Adipocyte (in vitro differentiated cells): ENCODE measurements around the gene AK6.
"Not testable (repeated sequence)": the region's sequence is repeated elsewhere in the genome, so short reads cannot be mapped to it uniquely, and the experiment has no call there.

Experiments used
- DNase-seq: peaks from one replicate; pipeline ENCODE4 v3.0.0-alpha.2; 2015; ENCODE audit warnings: low read depth
- H3K27me3 ChIP-seq: replicated peaks from 2 replicates; pipeline ENCODE4 v1.7.0; 2013; ENCODE audit warnings: mild to moderate bottlenecking, low read length, moderate library complexity; ENCODE audit not compliant: control insufficient read depth, insufficient read depth
- H3K36me3 ChIP-seq: 2 replicates; pipeline ENCODE4 v1.7.0; 2013; ENCODE audit warnings: low read length, mild to moderate bottlenecking, moderate library complexity; ENCODE audit not compliant: control insufficient read depth, insufficient read depth, severe bottlenecking
- H3K4me1 ChIP-seq: 2 replicates; pipeline ENCODE4 v1.7.0; 2013; ENCODE audit warnings: mild to moderate bottlenecking, low read length, moderate library complexity; ENCODE audit not compliant: control insufficient read depth, insufficient read depth
- H3K4me3 ChIP-seq: 2 replicates; pipeline ENCODE4 v1.7.0; 2013; ENCODE audit warnings: mild to moderate bottlenecking, low read length, moderate library complexity
- H3K9ac ChIP-seq: 2 replicates; pipeline ENCODE4 v1.7.0; 2013; ENCODE audit warnings: mild to moderate bottlenecking, low read length, moderate library complexity
- H3K9me3 ChIP-seq: 2 replicates; pipeline ENCODE4 v1.7.0; 2013; ENCODE audit warnings: mild to moderate bottlenecking, low read length, moderate library complexity; ENCODE audit not compliant: control insufficient read depth

AK6 gene

DNA sequence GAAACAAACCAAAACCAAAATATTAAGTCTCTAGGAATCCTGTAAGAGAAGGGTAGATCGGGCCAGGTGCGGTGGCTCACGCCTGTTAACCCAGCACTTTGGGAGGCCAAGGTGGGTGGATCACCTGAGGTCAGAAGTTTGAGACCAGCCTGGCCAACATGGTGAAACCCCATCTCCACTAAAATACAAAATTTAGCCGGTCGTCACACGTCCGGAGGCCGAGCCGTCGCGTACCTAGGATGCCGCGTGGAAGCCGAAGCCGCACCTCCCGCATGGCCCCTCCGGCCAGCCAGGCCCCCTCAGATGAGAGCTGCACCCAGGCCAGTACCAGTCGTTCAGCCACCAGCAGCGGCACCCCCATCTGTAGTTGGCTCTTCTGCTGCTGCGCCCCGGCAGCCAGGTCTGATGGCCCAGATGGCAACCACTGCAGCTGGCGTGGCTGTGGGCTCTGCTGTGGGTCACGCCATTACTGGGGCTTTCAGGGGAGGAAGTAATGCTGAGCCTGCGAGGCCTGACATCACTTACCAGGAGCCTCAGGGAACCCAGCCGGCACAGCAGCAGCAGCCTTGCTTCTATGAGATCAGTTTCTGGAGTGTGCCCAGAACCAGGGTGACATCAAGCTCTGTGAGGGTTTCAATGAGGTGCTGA lies 35.5 kb downstream of the AK6 start:
- H3K4me3 ChIP-seq, H3K27me3 ChIP-seq, H3K36me3 ChIP-seq, DNase-seq, H3K9me3 ChIP-seq, H3K9ac ChIP-seq: not testable (repeated sequence)
- H3K4me1 ChIP-seq, result peaks cover 13% of the 10 kb centered on the region

DNA sequence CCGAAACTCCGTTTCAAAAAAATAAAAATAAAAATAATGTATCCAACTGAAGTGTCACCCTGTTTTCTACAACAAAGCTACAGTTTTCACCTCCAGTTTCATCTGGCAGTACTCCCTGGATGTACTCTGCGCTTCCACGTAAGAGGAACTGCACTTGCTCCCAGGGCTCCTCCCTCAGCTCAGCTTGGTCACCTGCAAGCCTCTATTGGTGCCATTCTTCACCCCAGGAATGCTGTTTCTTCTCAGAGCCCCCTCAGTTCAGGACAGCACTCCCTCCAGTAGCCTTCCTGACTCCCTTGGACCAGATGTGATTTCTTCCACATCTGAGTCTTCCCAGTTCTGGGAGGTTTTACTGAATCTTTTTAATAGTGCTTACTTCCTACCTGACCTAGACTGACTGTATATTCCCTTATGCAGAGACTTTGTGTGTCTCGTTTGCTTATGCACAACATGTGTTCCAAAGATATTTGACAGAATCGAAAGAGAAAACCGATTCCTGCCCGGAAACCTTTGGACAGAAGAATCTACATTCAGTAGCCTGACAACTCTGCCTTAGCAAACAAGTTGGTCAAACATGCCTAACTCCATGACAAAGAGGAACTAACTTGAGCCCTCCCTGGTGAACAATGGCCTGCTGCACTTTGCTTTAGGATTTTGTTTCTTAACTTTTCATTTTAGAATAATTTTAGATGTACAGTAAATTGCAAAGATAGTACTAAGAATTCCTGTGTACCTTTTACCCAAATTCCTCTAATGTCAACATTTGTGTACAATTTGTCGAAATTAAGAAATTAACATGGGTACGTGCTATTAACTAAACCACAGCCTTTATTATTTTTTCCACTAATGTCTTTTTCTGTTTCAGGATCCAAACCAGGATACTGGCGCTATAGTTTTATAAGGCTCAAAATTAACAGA lies 37.5 kb downstream of the AK6 start:
- Histone ChIP-seq H3K4me1 (peaks cover 14% of the 10 kb centered on the region), H3K36me3 (no peaks in the 10 kb centered on the region), H3K9me3 (no peaks in the 10 kb centered on the region), H3K4me3 (peak overlapping the region; percentile 84), H3K9ac (peak overlapping the region; percentile 87), H3K27me3 (no peaks in the 10 kb centered on the region)
- no peak for DNase-seq

DNA sequence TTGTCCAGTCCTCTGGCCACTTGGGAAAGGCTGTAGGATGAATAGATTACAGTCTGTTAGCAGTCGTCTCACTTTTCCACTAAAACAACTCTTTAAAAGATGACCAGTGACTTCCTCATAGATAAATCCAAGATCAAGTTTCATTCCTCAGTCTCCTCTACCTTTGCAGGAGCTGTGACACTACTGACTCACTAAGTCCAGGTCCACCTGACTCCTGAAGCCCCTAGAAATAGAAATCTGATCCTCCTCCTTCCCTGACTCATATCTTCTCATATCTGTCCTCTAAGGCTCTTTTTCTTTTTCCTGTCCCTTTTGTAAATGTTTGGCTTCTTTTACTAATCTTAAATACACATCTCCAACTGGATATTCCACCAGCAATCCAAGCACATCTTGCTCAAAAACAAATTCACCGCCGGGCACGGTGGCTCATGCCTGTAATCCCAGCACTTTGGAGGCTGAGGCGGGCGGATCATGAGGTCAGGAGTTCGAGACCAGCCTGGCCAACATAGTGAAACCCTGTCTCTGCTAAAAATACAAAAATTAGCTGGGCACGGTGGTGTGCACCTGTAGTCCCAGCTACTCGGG lies 39.3 kb downstream of the AK6 start:
- Histone ChIP-seq H3K4me1 (peaks cover 15% of the 10 kb centered on the region), H3K27me3 (no peaks in the 10 kb centered on the region), H3K9ac (no peak overlapping the region), H3K4me3 (no peak overlapping the region), H3K36me3 (no peaks in the 10 kb centered on the region), H3K9me3 (no peaks in the 10 kb centered on the region)
- no peak for DNase-seq

DNA sequence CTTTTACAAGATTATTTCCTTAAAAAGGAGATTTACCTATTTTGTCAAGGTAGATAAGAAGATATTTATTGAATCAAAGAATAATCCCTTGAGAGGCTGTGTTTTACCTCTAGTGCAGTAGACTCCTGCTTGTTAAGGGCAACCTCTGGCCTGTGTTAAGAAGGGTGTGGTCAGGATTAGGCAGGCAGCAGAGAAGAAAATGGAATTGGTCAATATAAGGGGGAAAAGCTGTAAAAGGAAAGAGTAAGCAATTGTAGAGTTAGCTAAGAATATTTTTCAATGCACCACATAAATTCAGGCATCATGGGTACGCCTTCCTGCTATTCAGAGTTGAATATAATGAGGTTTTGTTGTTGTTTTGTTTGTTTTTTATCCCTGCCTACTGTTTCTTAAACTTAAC lies 43.0 kb downstream of the AK6 start:
- H3K27me3 ChIP-seq, result no peaks in the 10 kb centered on the region
- no peak overlapping the region for H3K9ac ChIP-seq
- H3K4me3 ChIP-seq, result no peak overlapping the region
- peaks cover 10% of the 10 kb centered on the region for H3K4me1 ChIP-seq
- H3K9me3 ChIP-seq, result no peaks in the 10 kb centered on the region
- no peak for DNase-seq
- no peaks in the 10 kb centered on the region for H3K36me3 ChIP-seq

DNA sequence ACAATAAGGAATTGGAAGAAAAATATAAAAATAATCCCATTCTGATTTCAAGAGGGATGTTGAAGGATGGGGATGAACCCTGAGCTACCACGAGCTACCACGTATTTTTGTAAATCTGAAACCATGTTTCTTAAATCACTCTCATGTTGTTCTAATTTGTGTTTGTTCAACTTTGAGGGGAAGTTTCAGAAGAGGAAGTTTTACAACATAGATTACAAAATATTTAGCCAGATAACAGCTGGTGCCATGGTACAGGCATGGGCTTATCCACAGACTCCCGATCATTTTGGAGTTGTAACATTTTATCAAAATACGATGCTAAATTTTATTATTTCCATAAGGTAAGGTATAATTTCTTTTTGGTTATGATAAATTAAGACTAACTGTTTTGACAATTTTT lies 51.9 kb downstream of the AK6 start:
- no peaks in the 10 kb centered on the region for H3K4me1 ChIP-seq
- H3K36me3 ChIP-seq, result no peaks in the 10 kb centered on the region
- no peaks in the 10 kb centered on the region for H3K9me3 ChIP-seq
- no peak overlapping the region for H3K9ac ChIP-seq
- no peak for DNase-seq
- no peaks in the 10 kb centered on the region for H3K27me3 ChIP-seq
- no peak overlapping the region for H3K4me3 ChIP-seq

DNA sequence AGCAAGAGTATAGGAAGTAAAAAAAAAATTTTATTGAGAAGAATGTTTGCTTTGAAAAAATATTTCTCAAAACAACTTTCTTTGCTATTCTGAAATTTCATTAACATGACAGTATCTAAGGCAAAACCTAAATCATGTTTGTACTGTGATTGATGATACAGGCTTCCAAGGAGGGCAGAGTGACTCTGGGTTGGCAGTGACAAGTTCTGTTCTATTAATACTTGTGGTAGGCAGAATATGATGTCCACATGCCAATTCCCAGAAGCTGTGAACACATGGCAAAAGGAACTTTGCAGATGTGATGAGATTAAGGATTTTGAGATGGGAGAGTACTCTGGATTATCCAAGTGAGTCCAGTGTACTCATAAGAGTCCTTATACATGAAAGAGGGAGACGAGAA lies 53.3 kb downstream of the AK6 start:
- Histone ChIP-seq H3K4me3 (no peak overlapping the region), H3K9me3 (no peaks in the 10 kb centered on the region), H3K27me3 (no peaks in the 10 kb centered on the region), H3K4me1 (no peaks in the 10 kb centered on the region), H3K9ac (no peak overlapping the region), H3K36me3 (no peaks in the 10 kb centered on the region)
- DNase-seq, result no peak

DNA sequence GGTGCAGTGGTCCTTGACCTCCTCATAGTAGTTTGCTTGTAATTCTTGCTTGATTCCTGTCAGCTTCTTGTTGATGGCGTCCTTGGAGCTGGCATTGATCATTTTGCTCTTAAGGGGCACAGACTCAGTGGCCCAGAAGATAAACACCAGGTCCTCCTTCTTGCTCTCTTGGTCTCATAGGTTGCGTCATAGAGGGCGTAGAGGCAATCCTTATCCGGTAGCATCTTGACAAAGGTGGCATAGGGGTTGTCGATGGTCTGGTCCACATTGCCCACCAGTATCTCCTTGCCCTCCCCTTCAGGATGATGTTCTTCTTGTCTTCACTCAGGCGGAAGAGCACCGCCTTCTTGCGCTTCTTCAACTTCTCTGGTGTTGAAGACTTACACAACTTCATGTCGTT lies 55.9 kb downstream of the AK6 start:
- no peaks in the 10 kb centered on the region for H3K4me1 ChIP-seq
- no peak overlapping the region for H3K9ac ChIP-seq
- no peak overlapping the region for H3K4me3 ChIP-seq
- no peaks in the 10 kb centered on the region for H3K36me3 ChIP-seq
- no peaks in the 10 kb centered on the region for H3K9me3 ChIP-seq
- no peak for DNase-seq
- no peaks in the 10 kb centered on the region for H3K27me3 ChIP-seq

DNA sequence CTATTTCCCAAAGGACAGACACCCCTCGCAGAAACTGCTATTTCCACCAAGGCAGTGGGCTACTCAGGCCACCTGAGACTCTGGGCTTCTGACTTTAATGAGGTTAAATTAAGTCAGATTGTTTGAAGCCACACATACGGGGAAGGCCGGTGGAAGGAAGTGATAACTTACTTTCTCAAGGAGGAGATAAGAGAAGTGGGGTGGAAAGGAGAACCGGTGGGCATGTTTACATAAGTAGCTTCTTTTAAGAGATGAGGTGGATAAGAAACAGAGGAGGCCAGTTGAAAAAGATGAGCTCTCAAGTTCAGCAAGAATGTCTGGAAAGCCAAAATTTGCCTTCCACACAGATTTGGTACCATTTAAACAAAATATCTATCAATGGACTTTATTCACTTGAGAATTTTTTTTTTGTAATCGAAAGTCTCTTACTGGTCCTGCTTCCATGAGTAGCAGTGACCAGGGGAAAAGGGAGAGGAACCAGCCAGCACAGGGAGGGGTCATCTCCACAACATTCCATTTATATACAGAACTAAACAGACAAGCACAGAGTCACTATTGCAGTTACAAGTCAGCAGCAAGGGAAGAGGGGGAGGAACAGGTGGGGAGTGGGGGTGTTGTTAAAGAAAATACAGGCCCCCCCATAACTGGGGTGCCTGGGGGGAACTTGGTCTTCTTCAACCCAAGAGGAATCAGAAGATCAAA lies 56.7 kb downstream of the AK6 start:
- Histone ChIP-seq H3K9ac (no peak overlapping the region), H3K9me3 (no peaks in the 10 kb centered on the region), H3K27me3 (no peaks in the 10 kb centered on the region), H3K4me1 (no peaks in the 10 kb centered on the region), H3K36me3 (peaks cover 3% of the 10 kb centered on the region), H3K4me3 (no peak overlapping the region)
- DNase-seq, result no peak

DNA sequence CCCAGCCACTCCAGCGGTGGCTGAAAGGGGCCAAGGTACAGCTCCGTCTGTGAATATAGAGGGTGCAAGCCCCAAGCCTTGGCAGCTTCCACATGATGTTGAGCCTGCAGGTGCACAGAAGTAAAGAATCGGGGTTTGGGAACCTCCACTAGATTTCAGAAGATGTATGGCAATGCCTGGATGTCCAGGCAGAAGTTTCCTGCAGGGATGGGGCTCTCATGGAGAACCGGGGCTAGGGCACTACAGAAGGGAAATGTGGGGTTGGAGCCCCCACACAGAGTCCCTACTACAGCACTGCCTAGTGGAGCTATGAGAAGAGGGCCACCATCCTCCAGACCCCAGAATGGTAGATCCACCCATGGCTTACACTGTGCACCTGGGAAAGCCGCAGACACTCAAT lies 59.9 kb downstream of the AK6 start:
- no peaks in the 10 kb centered on the region for H3K4me1 ChIP-seq
- DNase-seq, result no peak
- no peak overlapping the region for H3K4me3 ChIP-seq
- no peak overlapping the region for H3K9ac ChIP-seq
- H3K36me3 ChIP-seq, result peaks cover 4% of the 10 kb centered on the region
- H3K9me3 ChIP-seq, result no peaks in the 10 kb centered on the region
- no peaks in the 10 kb centered on the region for H3K27me3 ChIP-seq

DNA sequence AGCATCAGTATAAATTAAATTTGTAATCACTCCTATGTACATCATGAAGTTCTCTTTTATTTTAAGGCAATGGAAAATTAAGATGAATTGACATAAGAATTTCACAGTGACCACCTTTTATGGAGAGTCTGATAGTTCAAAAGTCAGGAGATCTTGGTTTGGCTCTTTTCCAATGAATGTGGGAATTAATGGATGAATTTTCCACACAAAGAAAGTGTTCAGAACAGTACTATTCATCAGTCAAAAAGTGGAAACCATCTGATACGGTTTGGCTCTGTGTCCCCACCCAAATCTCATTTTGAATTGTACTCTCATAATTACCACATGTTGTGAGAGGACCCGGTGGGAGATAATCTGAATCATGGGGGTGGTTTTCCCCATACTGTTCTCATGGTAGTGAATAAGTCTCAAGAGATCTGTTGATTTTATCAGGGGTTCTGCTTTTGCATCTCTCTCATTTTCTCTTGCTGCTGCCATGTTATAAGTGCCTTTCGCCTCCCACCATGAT lies 61.2 kb downstream of the AK6 start:
- peaks cover 4% of the 10 kb centered on the region for H3K36me3 ChIP-seq
- H3K9me3 ChIP-seq, result no peaks in the 10 kb centered on the region
- no peak overlapping the region for H3K9ac ChIP-seq
- no peaks in the 10 kb centered on the region for H3K4me1 ChIP-seq
- H3K27me3 ChIP-seq, result no peaks in the 10 kb centered on the region
- DNase-seq, result no peak
- H3K4me3 ChIP-seq, result no peak overlapping the region

DNA sequence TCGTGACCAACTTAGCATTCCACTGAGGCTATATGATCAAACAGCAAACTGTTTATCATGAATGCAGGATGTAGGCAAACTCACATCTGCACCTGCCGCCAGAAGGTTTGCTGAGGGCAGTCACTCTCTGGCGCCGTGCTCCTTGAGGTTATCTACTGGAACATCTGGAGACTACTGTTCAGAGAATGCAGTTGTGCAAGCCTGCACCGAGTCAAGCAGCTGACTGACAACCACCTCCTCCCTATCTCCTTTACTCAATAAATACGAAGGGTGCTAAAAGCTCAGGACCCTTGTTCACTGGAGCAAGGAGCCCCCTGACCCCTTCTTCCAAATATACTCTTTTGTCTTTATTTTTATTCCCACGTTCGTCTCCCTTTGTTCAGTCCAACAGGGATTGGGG lies 63.8 kb downstream of the AK6 start:
- Histone ChIP-seq H3K4me1 (no peaks in the 10 kb centered on the region), H3K27me3 (no peaks in the 10 kb centered on the region), H3K36me3 (peaks cover 4% of the 10 kb centered on the region), H3K9me3 (no peaks in the 10 kb centered on the region), H3K9ac (no peak overlapping the region), H3K4me3 (no peak overlapping the region)
- DNase-seq, result no peak
